ENCODE results near the gene CATSPER3.

DNA sequence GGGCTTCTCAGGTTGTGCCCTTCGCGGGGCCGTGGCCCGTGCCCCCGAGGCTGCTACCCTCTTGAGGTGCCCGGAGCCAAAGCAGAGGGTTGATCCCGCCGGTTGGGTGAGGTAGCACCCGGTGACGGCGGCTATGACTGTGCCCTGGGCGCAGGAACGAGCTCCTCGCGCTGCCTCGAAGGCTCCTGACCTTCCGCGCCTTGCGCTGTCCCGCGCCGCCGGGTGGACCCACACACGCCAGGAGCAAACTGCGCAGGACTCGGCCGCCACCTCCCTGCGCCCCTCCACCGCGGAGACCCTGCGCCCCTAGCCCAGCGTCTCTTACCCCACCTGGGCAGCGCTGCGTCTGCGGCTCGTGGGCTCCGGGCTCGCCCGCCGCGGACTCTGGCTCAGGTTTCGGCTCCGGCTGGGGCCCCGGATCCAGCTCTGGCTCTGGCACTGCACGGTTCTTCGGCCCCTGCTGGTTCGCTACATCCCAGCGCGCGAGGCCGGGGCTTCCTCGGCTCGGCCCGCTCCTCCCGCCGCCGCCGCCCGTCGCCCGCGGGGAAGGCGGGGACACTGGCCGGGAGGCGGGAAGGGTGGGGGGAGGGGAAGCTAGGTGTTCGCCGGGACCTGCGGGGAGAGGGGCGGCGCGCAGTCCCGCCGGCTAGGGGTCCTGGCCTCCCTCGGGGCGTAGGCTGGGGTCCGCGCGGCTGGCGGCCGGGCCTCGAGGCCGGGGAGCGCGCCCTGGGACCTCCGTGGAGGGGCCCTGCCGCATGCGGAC lies 71.7 kb downstream of the CATSPER3 start:
- TF ChIP-seq CTCF (IDR thresholded peaks at IDR 0.05 in 2 of 3, conservative IDR thresholded peaks at IDR 0.05 in 1 of 3; ENCODE audit: borderline replicate concordance in 1 of 3, insufficient read depth in 1 of 3, low read depth in 2 of 3, low read length in 2 of 3) (no peak), EZH2 (IDR thresholded peaks at IDR 0.05) (no peak), RAD21 (IDR thresholded peaks at IDR 0.05; ENCODE audit: low read depth) (no peak)

Data from HCT116 (cell line).